D721Med (cell line): ENCODE measurements around the gene TICRR.
A peak's percentile ranks its signal among the peaks of the same experiment; 100 is the strongest.

Experiments used
- DNase-seq: peaks from one replicate; pipeline ENCODE4 v3.0.0; 2011; ENCODE audit warnings: low spot score; ENCODE audit not compliant: insufficient read length
- FAIRE-seq: peaks from 2 replicates; lab custom pipeline; 2011; peaks lifted over from hg19 to GRCh38; lab: Jason Lieb, UNC
- CTCF ChIP-seq: IDR thresholded peaks from 2 replicates; pipeline ENCODE4 v1.5.1; 2012; ENCODE audit warnings: mild to moderate bottlenecking, control low read depth; ENCODE audit not compliant: insufficient read depth; ENCODE audit errors: missing control alignments

The TICRR gene

GRCh38 chr15:89553632-89554031, 21.6 kb upstream of the TICRR start:
- TF ChIP-seq CTCF = no peak
- FAIRE-seq (no peak), DNase-seq (no peak)

DNA sequence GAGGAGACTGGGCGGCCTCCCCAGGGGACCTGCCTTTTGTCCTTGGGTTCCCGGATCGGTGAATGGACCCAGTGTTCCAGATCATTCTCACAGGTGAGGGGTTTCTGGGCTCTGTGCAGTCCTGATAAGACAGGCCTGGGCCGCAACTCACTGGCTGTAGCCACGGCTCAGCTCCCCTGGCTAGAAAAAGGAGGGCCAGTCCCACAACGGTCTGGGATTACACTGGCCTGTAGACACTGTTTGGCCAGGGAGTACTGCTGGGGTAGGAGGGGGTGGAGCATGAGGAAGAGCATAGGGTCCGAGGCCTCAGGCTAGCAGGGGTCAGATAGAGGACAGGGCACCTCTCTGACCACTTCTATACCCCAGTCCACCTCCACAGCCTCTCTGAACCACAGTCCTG, 21.0 kb upstream of the TICRR start:
- DNase-seq = no peak
- no peak for FAIRE-seq
- TF ChIP-seq CTCF = no peak

DNA sequence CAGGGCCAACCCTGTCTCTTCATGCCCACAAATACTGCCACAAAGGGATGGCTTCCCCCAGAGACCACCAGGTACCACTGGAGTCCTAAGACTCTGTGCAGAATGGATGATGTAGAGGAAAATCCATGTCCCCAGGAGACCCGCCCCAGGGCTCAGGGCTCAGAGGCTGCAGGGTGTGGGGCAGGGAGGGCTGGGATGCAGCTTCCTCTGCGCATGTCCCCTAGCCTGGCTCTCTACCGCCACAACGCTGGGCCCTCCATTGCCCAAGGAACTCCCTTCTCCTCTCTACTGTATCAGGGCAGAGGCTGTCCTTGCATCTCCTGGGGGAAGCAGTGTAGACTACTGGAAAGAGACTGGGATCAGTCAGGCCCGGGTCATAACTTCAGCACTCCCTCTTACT, 19.5 kb upstream of the TICRR start:
- FAIRE-seq (no peak), DNase-seq (no peak)
- no peak for TF ChIP-seq CTCF

DNA sequence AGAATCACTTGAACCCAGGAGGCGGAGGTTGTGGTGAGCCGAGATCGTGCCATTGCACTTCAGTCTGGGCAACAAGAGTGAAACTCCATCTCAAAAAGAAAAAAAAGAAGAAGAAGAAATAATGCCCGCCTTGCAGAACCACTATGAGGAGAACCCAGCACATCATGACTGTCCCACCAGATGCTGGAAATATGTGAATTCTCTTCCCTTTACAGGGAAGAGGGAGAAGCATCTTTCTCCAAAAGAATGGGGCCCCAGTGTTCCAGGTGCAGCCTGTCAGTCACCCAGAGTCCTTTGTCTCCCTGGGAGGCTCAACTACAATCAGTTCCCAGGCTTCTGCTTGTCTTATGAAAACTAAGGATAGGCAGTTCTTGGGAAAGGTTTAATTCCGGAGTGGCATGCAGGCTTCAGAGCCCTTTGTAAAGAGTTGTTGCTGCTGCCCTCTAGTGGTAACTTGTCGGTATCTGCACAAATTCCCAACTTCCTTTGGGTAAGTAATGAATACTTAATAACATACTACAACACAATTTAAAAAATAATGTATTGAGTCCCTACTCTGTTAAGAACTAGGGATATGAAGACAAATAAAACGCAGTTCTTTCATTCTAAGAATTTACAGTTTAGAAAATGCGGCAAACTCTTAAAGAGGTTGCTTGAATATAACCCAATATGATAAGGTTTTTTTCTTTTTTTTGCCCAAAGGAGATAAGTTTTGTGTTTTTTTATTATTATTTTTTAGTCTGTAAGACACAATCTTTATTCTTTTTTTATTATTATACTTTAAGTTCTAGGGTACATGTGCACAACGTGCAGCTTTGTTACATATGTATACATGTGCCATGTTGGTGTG, 18.6 kb upstream of the TICRR start:
- DNase-seq = peak; percentile 49
- no peak for FAIRE-seq
- TF ChIP-seq CTCF = peak; percentile 87

DNA sequence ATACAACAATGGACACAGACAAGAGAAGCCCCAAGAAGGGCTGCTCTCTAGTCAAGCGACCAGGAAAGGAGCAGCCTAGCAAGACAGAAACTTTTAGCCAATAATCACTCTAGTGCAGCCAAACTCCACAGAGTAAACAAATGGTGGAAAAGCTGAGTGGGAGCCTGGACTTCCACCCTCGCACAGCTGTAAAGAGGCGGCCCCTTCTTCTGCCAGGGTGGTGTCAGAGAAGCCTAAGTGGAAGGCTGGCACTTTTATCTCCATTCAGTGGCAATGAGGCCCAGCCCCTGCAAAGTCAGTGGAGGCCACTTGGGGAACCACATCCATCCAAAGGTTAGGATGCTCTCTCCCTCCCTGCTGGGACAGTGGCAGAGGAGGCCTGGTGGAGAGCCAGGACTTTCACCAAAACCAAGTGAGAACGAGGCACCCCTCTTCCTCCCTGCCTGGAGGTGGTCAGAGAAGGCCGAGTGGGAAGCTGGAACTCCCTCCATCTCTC, 15.5 kb upstream of the TICRR start:
- DNase-seq (no peak), FAIRE-seq (no peak)
- TF ChIP-seq CTCF = no peak

GRCh38 chr15:89566181-89566580, 9.1 kb upstream of the TICRR start:
- TF ChIP-seq CTCF = no peak
- FAIRE-seq (no peak), DNase-seq (no peak)
